Measurements from ENCODE around the gene ZBTB11.
"Not testable (repeated sequence)": the region's sequence is repeated elsewhere in the genome, so short reads cannot be mapped to it uniquely, and the experiment has no call there.

ZBTB11 gene

GRCh38 chr3:101625879-101626278, 51.1 kb downstream of the ZBTB11 start:
- DNase-seq (ENCODE audit: low read depth) = no peak
- H3K4me3 ChIP-seq (ENCODE audit: low read depth, low read length) = no peak overlapping the region
- TF ChIP-seq CTCF (IDR thresholded peaks at IDR 0.05; ENCODE audit: insufficient read depth, low read depth, low read length, missing control alignments) = no peak

GRCh38 chr3:101624857-101625256, 52.1 kb downstream of the ZBTB11 start:
- DNase-seq (ENCODE audit: low read depth) = no peak
- TF ChIP-seq CTCF (IDR thresholded peaks at IDR 0.05; ENCODE audit: insufficient read depth, low read depth, low read length, missing control alignments) = no peak
- no peak overlapping the region for H3K4me3 ChIP-seq (ENCODE audit: low read depth, low read length)

GRCh38 chr3:101623656-101624055, 53.3 kb downstream of the ZBTB11 start:
- no peak overlapping the region for H3K4me3 ChIP-seq (ENCODE audit: low read depth, low read length)
- DNase-seq (ENCODE audit: low read depth) = no peak
- TF ChIP-seq CTCF (IDR thresholded peaks at IDR 0.05; ENCODE audit: insufficient read depth, low read depth, low read length, missing control alignments) = no peak

GRCh38 chr3:101619734-101620133, 57.2 kb downstream of the ZBTB11 start:
- no peak for TF ChIP-seq CTCF (IDR thresholded peaks at IDR 0.05; ENCODE audit: insufficient read depth, low read depth, low read length, missing control alignments)
- no peak overlapping the region for H3K4me3 ChIP-seq (ENCODE audit: low read depth, low read length)
- no peak for DNase-seq (ENCODE audit: low read depth)

- no peak for DNase-seq (ENCODE audit: low read depth)
- no peak overlapping the region for H3K4me3 ChIP-seq (ENCODE audit: low read depth, low read length)
- no peak for TF ChIP-seq CTCF (IDR thresholded peaks at IDR 0.05; ENCODE audit: insufficient read depth, low read depth, low read length, missing control alignments)
Measured at GRCh38 chr3:101618726-101619125, 58.2 kb downstream of the ZBTB11 start.

- H3K4me3 ChIP-seq (ENCODE audit: low read depth, low read length) = no peak overlapping the region
- no peak for DNase-seq (ENCODE audit: low read depth)
- no peak for TF ChIP-seq CTCF (IDR thresholded peaks at IDR 0.05; ENCODE audit: insufficient read depth, low read depth, low read length, missing control alignments)
Measured at GRCh38 chr3:101617478-101617877, 59.5 kb downstream of the ZBTB11 start.

- TF ChIP-seq CTCF (IDR thresholded peaks at IDR 0.05; ENCODE audit: insufficient read depth, low read depth, low read length, missing control alignments) = no peak
- no peak overlapping the region for H3K4me3 ChIP-seq (ENCODE audit: low read depth, low read length)
- DNase-seq (ENCODE audit: low read depth) = no peak
Measured at GRCh38 chr3:101615525-101615924, 61.4 kb downstream of the ZBTB11 start.

GRCh38 chr3:101613014-101613413, 63.9 kb downstream of the ZBTB11 start:
- not testable (repeated sequence) for DNase-seq (ENCODE audit: low read depth); H3K4me3 ChIP-seq (ENCODE audit: low read depth, low read length)

Data from GM12865 (cell line).